Measurements from ENCODE around the gene HTR7. TPM values are rescaled to one million over a fixed set of nuclear protein-coding genes. Genes with fewer than 3 reads are reported as not detected.

Gene HTR7
- total RNA-seq, 1 donor from 2014 or later = 0.74 TPM

GRCh38 chr10:90740265-90740664, 117.6 kb downstream of the HTR7 start:
- Histone ChIP-seq H3K27ac (no peak overlapping the region), H3K9me3 (no peaks in the 10 kb centered on the region), H3K4me3 (no peak overlapping the region), H3K4me1 (no peaks in the 10 kb centered on the region), H3K27me3 (no peaks in the 10 kb centered on the region), H3K36me3 (no peaks in the 10 kb centered on the region)
- no peak for DNase-seq (ENCODE audit: extremely low spot score in 2 of 2)
- intact Hi-C loops (cut with DNase I) = no loop called here
- no peak for TF ChIP-seq CTCF (IDR thresholded peaks at IDR 0.05)
- no peak for TF ChIP-seq POLR2A (IDR thresholded peaks at IDR 0.05)
- no peak for TF ChIP-seq POLR2AphosphoS5 (IDR thresholded peaks at IDR 0.05; ENCODE audit: insufficient read depth in 1 of 2, low read depth in 1 of 2)

- TF ChIP-seq CTCF (IDR thresholded peaks at IDR 0.05) = no peak
- TF ChIP-seq POLR2A (IDR thresholded peaks at IDR 0.05) = no peak
- no peak for TF ChIP-seq POLR2AphosphoS5 (IDR thresholded peaks at IDR 0.05; ENCODE audit: insufficient read depth in 1 of 2, low read depth in 1 of 2)
- Histone ChIP-seq H3K27me3 (no peaks in the 10 kb centered on the region), H3K27ac (no peak overlapping the region), H3K4me1 (no peaks in the 10 kb centered on the region), H3K36me3 (no peaks in the 10 kb centered on the region), H3K9me3 (no peaks in the 10 kb centered on the region), H3K4me3 (no peak overlapping the region)
- intact Hi-C loops (cut with DNase I) = no loop called here
- no peak for DNase-seq (ENCODE audit: extremely low spot score in 2 of 2)
These were observed 119.0 kb downstream of the HTR7 start for GRCh38 chr10:90738885-90739284.

- Histone ChIP-seq H3K27me3 (no peaks in the 10 kb centered on the region), H3K4me3 (no peak overlapping the region), H3K9me3 (no peaks in the 10 kb centered on the region), H3K36me3 (no peaks in the 10 kb centered on the region), H3K4me1 (no peaks in the 10 kb centered on the region), H3K27ac (no peak overlapping the region)
- intact Hi-C loops (cut with DNase I) = no loop called here
- TF ChIP-seq CTCF (IDR thresholded peaks at IDR 0.05) (no peak), POLR2A (IDR thresholded peaks at IDR 0.05) (no peak), POLR2AphosphoS5 (IDR thresholded peaks at IDR 0.05; ENCODE audit: insufficient read depth in 1 of 2, low read depth in 1 of 2) (no peak)
- DNase-seq (ENCODE audit: extremely low spot score in 2 of 2) = no peak
These were observed 123.4 kb downstream of the HTR7 start for GRCh38 chr10:90734415-90734814.

- H3K36me3 ChIP-seq = no peaks in the 10 kb centered on the region
- no peaks in the 10 kb centered on the region for H3K4me1 ChIP-seq
- H3K27me3 ChIP-seq = no peaks in the 10 kb centered on the region
- TF ChIP-seq POLR2AphosphoS5 (IDR thresholded peaks at IDR 0.05; ENCODE audit: insufficient read depth in 1 of 2, low read depth in 1 of 2) = no peak
- no peak for TF ChIP-seq POLR2A (IDR thresholded peaks at IDR 0.05)
- no peak for TF ChIP-seq CTCF (IDR thresholded peaks at IDR 0.05)
- H3K9me3 ChIP-seq = no peaks in the 10 kb centered on the region
- no peak overlapping the region for H3K4me3 ChIP-seq
- no peak for DNase-seq (ENCODE audit: extremely low spot score in 2 of 2)
- intact Hi-C loops (cut with DNase I) = no loop called here
- H3K27ac ChIP-seq = no peak overlapping the region
These were observed 125.3 kb downstream of the HTR7 start for GRCh38 chr10:90732581-90732980.

- Histone ChIP-seq H3K27ac (no peak overlapping the region), H3K4me3 (no peak overlapping the region), H3K27me3 (no peaks in the 10 kb centered on the region), H3K36me3 (no peaks in the 10 kb centered on the region), H3K4me1 (no peaks in the 10 kb centered on the region), H3K9me3 (no peaks in the 10 kb centered on the region)
- intact Hi-C loops (cut with DNase I) = no loop called here
- TF ChIP-seq CTCF (IDR thresholded peaks at IDR 0.05) (no peak), POLR2AphosphoS5 (IDR thresholded peaks at IDR 0.05; ENCODE audit: insufficient read depth in 1 of 2, low read depth in 1 of 2) (no peak), POLR2A (IDR thresholded peaks at IDR 0.05) (no peak)
- no peak for DNase-seq (ENCODE audit: extremely low spot score in 2 of 2)
These were observed 134.3 kb downstream of the HTR7 start for GRCh38 chr10:90723416-90724068.
